Choroid plexus epithelial cell (primary cell): ENCODE results near the gene ZNHIT6.

Experiments
- DNase-seq: peaks from one replicate; pipeline ENCODE4 v3.0.0-alpha.2; 2010; ENCODE audit warnings: low read depth
- H3K4me3 ChIP-seq: 2 replicates; pipeline ENCODE4 v1.5.1; 2011; ENCODE audit warnings: low read depth, mild to moderate bottlenecking, control low read depth, low read length, moderate library complexity
- TF ChIP-seq, protein P1 (sequence below): conservative IDR thresholded peaks from 2 replicates; pipeline ENCODE4 v1.5.1; 2011; ENCODE audit warnings: low read depth, mild to moderate bottlenecking, control low read depth, inconsistent platforms, low read length, moderate library complexity

Gene ZNHIT6

GRCh38 chr1:85672031-85672660, 36.1 kb downstream of the ZNHIT6 start:
- TF ChIP-seq, protein P1, sequence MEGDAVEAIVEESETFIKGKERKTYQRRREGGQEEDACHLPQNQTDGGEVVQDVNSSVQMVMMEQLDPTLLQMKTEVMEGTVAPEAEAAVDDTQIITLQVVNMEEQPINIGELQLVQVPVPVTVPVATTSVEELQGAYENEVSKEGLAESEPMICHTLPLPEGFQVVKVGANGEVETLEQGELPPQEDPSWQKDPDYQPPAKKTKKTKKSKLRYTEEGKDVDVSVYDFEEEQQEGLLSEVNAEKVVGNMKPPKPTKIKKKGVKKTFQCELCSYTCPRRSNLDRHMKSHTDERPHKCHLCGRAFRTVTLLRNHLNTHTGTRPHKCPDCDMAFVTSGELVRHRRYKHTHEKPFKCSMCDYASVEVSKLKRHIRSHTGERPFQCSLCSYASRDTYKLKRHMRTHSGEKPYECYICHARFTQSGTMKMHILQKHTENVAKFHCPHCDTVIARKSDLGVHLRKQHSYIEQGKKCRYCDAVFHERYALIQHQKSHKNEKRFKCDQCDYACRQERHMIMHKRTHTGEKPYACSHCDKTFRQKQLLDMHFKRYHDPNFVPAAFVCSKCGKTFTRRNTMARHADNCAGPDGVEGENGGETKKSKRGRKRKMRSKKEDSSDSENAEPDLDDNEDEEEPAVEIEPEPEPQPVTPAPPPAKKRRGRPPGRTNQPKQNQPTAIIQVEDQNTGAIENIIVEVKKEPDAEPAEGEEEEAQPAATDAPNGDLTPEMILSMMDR, result no peak
- DNase-seq, result no peak
- H3K4me3 ChIP-seq, result no peak overlapping the region

- TF ChIP-seq, protein P1, result no peak
- no peak for DNase-seq
- no peak overlapping the region for H3K4me3 ChIP-seq
Measured at GRCh38 chr1:85665932-85666331, 42.3 kb downstream of the ZNHIT6 start.

DNA sequence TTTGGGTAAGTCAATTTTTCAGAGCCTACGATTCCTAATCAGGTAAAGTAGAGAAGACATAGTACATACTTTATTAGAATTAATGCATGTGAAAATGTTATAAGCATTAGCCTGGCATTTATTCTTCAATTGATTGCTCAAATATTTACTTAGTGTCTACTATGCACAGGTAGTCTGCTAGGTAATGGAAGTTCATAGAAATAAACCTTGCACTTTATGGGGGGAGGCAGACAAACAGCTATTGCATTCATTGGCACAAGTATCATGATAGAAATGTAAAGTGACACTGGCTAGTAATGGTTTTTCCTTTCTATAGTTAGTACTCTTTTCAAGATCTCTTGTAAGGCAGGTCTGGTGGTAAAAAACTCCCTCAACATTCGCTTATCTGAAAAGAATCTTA, 44.9 kb downstream of the ZNHIT6 start:
- no peak overlapping the region for H3K4me3 ChIP-seq
- no peak for DNase-seq
- TF ChIP-seq, protein P1, result no peak

- TF ChIP-seq, protein P1, result no peak
- H3K4me3 ChIP-seq, result no peak overlapping the region
- DNase-seq, result no peak
Measured at GRCh38 chr1:85661767-85662166, 46.5 kb downstream of the ZNHIT6 start.

DNA sequence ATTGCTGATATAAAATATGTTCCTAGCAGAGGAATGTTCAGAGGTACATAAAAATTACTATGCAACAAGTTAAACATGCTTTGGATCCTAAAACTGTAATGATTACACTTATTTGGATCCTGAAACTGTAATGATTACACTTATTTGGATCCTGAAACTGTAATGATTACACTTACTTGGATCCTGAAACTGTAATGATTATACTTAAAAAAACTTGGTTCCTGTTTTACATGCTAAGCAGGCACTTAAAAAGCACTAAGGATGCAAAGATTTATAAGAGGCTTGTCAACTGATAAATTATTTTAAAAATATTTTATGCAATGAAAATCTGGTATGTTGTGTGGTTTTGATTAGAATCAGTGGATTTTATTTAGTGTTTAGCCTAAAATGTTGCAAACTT, 47.7 kb downstream of the ZNHIT6 start:
- DNase-seq, result no peak
- H3K4me3 ChIP-seq, result no peak overlapping the region
- TF ChIP-seq, protein P1, result no peak

- no peak overlapping the region for H3K4me3 ChIP-seq
- no peak for DNase-seq
- TF ChIP-seq, protein P1, result no peak
Measured at GRCh38 chr1:85659174-85659573, 49.1 kb downstream of the ZNHIT6 start.

GRCh38 chr1:85656948-85657347, 51.3 kb downstream of the ZNHIT6 start:
- DNase-seq, result no peak
- TF ChIP-seq, protein P1, result no peak
- no peak overlapping the region for H3K4me3 ChIP-seq
